ENCODE measurements around the gene RRAGC. TPM values are rescaled to one million over a fixed set of nuclear protein-coding genes. Genes with fewer than 3 reads are reported as not detected.

RRAGC gene
- total and polyA plus RNA-seq, 2 of the 13 experiments (the other 11 are each of a cell fraction or from before 2014, with no cell fraction given): 7.6 to 8.0 TPM

GRCh38 chr1:38873027-38873969, 13.7 kb upstream of the RRAGC start, which contains the start of gene MYCBP (continued):
- TF ChIP-seq NFAT5 (CRISPR knock-in tag; IDR thresholded peaks at IDR 0.05): no peak; the same call in 1 of the 2 replicates
- TF ChIP-seq ZNF883 (CRISPR knock-in tag; IDR thresholded peaks at IDR 0.05; ENCODE audit: not compliant biosample characterization): peak; percentile 65
- peak; percentile 63; the same call in 1 of the 2 replicates for TF ChIP-seq POGK (CRISPR knock-in tag; conservative IDR thresholded peaks at IDR 0.05)
- 0 out of 2 replicates have a peak, but pooled peaks have one; percentile 41 for TF ChIP-seq FOXJ3 (CRISPR knock-in tag; IDR thresholded peaks at IDR 0.05; ENCODE audit: borderline replicate concordance)
- TF ChIP-seq MAF1 (CRISPR knock-in tag; IDR thresholded peaks at IDR 0.05; ENCODE audit: borderline replicate concordance): 0 out of 2 replicates have a peak, but pooled peaks have one; percentile 44
- peak; percentile 96 for TF ChIP-seq ARID4A (CRISPR knock-in tag; IDR thresholded peaks at IDR 0.05; ENCODE audit: borderline replicate concordance)
- peak; percentile 56; the same call in 1 of the 2 replicates for TF ChIP-seq CHCHD3 (CRISPR knock-in tag; IDR thresholded peaks at IDR 0.05)
- peak; percentile 61 for TF ChIP-seq ZNF619 (CRISPR knock-in tag; IDR thresholded peaks at IDR 0.05)
- no peak for TF ChIP-seq EHMT2 (IDR thresholded peaks at IDR 0.05; ENCODE audit: borderline replicate concordance, low read depth, low read length)
- TF ChIP-seq ZGPAT (CRISPR knock-in tag; IDR thresholded peaks at IDR 0.05): peak; percentile 40; the same call in 1 of the 2 replicates
